ENCODE data around the gene SMARCE1. TPM values are rescaled to one million over a fixed set of nuclear protein-coding genes. Genes with fewer than 3 reads are reported as not detected.

Gene SMARCE1
- total RNA-seq = 100 to 1,000 TPM in 1 of 2 donors, 10 to 100 TPM in 1; 80.7 to 101 TPM
- long read RNA-seq, donor 1, full-length matches to known transcripts = 33 of 47 reads
- long read RNA-seq, donor 1, partial matches to known transcripts = 11 of 47 reads
- long read RNA-seq, donor 1, other reads (novel, unspliced or antisense) = 3 of 47 reads
- long read RNA-seq, donor 2, full-length matches to known transcripts = 73 of 89 reads
- long read RNA-seq, donor 2, partial matches to known transcripts = 9 of 89 reads
- long read RNA-seq, donor 2, other reads (novel, unspliced or antisense) = 7 of 89 reads

DNA sequence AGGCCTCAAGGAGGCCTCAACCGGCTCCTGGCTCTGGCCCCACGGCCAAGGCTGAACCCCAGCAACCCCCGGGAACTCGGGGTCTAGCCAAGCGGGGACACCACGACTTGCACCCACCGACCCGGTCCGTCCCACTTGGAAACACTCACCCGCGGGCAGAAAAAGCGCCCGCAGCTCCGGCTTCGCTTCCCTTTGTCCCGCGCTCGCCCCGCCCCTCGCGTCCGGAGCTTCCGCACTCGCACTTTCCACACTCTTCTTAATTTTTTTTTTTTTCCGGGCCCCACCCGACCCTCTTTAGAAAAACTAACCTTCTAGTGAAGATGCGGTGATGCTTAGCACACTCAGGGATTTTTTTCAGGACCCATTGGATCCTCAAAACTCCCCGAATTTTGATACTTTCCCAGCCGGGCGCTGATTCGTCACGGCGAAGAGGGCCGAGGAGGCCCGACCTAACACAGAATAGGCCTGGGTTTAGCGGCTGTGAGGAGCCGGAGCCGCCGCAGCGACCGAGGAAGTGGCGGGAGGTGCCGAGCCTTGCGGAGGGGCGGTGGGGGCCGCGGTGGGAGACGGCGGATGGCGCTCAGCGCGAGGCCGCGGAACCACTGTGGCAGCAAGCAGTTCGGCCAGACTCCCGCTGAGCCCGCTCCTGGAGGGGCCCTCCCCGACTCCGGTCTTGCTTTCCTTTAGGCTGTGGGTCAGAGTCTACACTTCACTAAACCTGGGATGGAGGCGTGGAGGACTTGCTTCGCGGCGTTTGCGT, at the start of gene SMARCE1:
TSS of gene SMARCE1 (minus strand) at position 195 of the 760 bp plus-strand sequence. CDS start 2,016 bp downstream, outside the sequence.
- DNase-seq (ENCODE audit: low spot score) = peak; percentile 91
- intact Hi-C loops (cut with DNase I) = no loop called here

DNA sequence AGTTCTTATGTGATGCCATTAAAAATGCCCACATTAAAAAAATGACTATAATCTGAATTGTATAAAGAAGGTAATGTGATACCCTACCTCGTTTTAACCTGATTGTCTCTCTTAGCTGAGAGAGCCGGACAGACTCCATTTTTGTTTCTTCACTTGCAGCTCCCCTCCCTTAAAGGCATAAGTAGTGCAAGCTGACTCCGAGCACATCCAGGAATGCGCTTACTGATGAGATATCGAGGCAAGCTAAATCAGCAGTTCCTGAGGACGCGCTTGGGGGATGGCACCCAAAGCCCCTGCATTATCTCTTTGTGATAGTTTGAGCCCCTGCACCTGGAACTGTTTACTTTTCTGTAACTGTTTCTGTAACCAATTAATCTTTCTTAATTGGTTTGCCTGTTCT, 49.7 kb upstream of the SMARCE1 start:
- no peak for DNase-seq (ENCODE audit: low spot score)

DNA sequence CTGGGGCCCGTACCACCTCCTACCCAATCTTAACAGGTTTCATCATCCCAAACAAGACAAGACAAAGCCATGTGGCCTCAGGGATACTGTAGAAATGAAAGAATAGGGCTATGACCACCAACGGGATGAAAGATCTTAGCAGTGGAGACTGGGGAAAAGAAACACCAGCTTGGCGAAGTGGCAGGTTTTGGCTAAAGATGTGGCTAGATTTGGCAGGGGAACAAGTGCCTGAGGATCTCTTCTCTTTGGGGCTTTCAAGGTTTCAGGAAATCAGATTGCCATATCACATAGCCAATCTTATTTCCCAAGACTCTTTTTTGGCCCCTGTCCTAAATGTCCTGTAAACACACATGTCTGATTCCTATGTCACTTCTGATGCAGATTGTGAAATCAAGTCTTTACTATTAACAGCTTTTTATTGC, 49.0 kb upstream of the SMARCE1 start:
- no peak for DNase-seq (ENCODE audit: low spot score)
- intact Hi-C loops (cut with DNase I) = no loop called here

More for the DNA sequence above, 49.7 kb upstream of the SMARCE1 start:
- intact Hi-C loops (cut with DNase I) = no loop called here

DNA sequence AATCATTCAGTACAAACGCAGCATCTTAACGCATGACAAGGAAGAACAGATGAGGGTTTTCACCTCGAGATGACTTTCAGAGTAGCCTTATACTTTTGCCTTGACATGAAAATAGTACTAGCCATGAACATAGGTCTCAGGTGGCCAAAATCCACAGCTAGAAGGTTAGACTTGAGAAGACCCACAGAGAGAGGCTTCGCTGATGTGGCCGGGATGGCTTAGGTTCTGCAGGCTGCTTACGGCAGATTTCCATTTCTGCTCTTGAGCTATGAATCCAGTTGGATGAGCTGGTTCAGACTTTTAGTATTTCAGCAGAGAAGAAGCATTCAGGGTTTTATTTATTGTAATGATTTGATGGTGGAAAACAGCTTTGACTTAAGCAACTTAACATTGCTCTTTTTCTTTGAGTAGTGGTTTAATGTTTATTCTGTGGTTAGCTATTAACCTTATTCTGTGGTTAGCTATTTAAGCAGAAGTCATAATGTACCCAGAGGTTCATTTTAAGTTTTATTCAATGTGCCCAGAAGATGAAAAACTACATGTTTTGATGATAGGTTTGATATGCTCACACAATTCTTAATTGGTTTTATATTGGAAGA, 48.4 kb upstream of the SMARCE1 start:
- no peak for DNase-seq (ENCODE audit: low spot score)
- intact Hi-C loops (cut with DNase I) = loop anchor here in 1 of 2 donors (1.0 kb wide), 1 partner anchor 45 kb away; no protein-coding TSS in a partner anchor

DNA sequence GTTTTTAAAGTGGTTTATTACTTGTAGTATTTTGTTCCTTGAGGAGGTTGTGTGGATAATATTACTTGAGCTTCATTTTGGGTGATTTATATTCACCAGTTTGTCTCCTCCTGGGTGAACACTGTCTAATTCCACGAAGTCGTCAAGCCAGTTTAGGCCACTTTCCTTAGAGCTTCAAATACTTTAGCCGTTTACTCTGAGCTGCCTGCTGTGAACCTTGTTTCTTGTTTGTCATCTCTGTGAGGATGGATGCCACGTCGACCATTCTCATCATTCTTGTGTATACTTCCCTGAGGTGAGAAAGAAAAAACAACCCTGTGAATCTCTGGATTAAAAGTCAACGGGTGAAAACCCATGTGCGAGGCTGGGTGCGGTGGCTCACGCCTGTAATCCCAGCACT, 47.0 kb upstream of the SMARCE1 start:
- intact Hi-C loops (cut with DNase I) = no loop called here

DNA sequence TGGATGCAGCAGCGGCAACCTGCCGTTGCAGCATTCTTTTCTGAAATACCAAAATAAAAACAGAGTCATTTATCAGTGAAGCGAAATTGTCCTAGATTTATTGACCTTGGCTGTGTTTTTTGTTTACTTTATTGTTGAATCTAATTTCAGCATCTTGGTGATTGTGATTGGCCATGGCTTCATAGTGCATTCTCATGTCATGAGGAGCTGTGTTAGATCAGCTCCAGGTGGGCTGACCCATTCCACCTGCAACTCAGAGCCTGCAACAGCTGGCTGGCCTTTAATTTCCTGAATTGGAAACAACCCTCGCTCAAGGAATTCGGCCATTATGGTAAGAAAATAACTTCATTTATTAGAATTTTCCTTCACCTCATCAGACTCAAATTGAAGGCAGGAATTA, 39.5 kb upstream of the SMARCE1 start:
- intact Hi-C loops (cut with DNase I) = no loop called here
- no peak for DNase-seq (ENCODE audit: low spot score)

More for the DNA sequence above, 47.0 kb upstream of the SMARCE1 start:
- DNase-seq (ENCODE audit: low spot score) = no peak

DNA sequence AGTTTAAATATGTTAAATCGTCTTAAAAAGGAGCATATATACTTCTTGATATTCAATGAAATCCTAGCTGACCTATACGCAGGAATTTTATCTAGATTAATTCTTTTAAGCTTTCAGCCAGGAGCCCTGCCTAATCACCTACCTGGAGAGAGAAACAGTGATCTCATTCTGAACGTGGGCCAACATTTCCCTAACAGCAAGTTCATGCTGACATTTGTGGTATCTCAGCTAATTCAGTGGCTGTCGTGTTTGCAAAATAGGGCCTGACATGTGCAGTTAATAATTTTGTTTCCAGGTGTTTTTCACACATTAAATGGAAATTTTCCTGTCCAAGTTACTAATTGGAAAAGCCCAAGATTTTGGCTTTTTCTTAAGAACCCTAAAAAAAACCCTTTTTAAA, 38.6 kb upstream of the SMARCE1 start:
- no peak for DNase-seq (ENCODE audit: low spot score)
- intact Hi-C loops (cut with DNase I) = no loop called here

DNA sequence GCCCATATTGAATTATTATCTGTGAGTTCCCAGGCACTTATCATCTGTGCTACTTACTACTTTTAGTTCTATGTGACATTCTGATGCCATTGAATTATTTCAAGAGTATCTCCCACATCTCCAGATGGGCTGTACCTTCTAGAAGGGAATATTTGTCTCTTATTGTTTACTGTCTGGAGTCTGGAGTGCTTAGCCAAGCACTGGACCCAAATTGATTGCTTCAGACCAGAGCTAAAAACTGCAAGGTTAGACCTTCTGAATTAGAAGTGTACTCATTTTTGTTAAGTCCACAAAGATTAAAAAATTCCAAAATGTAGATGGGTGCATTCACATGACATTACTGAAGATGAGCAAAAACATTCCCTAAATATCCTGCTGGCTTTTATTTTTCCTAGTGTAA, 33.4 kb upstream of the SMARCE1 start:
- no peak for DNase-seq (ENCODE audit: low spot score)
- intact Hi-C loops (cut with DNase I) = no loop called here

DNA sequence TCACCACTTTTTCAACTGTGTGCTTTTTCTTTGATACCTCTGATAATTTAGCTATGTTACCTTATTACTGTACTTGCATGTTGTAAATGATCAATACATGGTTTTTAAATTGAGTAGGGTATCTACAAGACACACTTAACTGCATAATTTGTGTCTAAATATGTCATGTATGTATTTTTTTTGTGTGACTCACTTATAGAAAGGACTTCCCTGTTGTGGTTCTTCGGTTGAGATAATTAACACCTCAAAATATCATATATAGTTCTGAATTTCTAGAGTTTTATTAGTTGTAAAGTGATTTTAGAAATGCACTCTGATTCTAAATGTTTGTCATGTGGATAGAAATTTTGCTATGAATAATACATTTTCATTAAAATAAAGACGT, 31.9 kb upstream of the SMARCE1 start:
- no peak for DNase-seq (ENCODE audit: low spot score)
- intact Hi-C loops (cut with DNase I) = no loop called here

DNA sequence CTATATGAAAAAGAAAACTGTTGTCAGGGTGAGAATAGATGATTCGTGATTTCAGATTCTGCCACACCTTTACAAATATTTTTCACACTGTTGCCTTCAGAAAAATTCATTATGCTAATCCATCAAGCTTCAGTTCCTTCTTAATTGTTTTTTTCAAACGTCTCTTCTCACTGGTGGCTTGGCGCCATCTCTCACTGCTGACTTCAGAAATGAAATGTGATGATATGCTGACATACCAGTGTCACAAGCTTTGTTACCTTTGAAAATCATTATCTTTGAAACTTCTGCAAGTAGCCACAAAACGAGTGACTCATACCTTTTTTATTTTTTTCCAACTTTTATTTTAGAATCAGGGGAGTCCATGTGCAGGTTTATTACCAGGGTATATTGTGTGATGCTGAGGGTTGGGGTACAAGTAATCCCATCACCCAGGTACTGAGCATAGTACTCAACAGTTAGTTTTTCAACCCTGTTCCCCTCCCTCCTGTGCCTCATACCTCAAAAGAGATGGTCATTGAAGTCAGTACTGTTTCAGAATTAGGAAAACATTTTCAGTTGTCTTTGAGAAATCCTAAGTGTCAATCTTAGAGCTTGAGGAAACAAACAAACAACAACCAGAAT, 31.4 kb upstream of the SMARCE1 start:
- intact Hi-C loops (cut with DNase I) = no loop called here

DNA sequence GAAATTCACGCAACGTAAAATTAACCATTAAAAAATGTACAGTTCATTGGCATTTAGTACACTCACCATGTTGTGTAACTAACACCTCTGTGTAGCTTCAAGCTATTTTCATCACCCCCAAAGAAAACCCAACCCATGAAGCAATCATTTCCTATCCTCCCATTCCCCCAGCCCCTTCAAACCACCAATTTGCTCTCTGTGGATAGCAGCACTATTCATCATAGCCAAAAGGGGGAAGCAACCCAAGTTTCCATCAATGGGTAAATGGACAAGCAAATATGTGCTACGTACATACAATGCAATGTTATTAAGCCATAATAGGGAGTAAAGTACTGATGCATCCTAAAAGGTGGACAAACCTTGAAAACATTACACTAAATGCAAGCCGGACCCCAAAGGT, 28.3 kb upstream of the SMARCE1 start:
- DNase-seq (ENCODE audit: low spot score) = no peak
- intact Hi-C loops (cut with DNase I) = no loop called here

More for the DNA sequence above, 31.4 kb upstream of the SMARCE1 start:
- DNase-seq (ENCODE audit: low spot score) = no peak

DNA sequence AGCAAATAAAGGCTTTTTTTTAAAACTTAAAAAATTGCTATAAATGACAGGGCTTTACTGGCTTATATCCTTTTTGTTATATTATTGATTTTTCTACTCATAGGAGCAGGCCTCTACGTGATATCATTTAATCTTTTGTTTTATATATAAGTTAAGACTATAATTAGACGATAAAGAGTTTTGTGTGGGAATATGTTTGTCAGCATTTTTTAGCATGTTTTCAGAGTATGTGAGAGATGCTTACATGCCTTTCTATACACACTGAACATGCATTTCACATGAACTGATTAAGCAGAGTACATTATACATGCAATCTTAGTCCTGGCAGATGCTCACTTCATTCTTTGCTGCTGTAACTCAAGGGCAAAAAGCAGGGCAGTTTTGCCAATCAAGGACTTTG, 25.0 kb upstream of the SMARCE1 start:
- DNase-seq (ENCODE audit: low spot score) = no peak
- intact Hi-C loops (cut with DNase I) = no loop called here

DNA sequence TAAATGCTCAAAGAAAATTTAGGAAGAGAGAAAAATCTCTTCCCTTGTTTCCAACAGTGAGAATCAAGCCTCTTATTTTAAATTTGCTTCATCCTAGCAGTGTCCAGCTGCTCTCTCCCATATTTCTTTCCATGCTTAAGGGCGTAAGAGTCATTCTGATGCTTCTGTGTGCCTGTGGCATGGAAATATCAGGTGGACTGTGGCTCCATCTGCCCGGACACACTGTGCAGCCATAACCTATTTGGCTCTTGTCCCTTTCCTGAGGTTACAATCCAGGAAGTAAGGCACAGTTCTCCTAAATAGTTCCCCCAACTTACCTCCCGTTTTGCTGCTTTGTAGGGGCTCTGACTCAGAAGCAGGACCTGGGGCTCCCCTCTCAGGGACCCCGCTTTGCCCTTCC, 23.7 kb upstream of the SMARCE1 start:
- no peak for DNase-seq (ENCODE audit: low spot score)
- intact Hi-C loops (cut with DNase I) = no loop called here

DNA sequence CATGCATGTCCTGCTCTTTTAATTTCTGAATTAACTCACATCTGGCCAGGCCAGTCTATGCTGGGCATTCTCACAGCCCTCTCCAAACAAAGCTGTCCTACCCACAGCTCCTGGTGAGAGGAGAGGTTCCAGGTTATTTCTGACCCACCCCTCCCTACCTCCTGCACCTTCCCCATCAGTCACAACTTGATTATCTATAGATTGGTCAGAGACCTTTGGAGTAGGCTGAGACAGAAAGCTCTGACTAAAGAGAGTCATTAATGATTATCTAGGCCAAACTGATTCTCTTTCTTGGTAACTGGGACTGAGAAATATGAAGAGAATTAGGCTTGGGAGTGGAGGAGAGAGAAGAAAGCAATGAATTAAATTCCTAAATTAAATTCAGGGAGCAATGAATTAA, 18.7 kb upstream of the SMARCE1 start:
- intact Hi-C loops (cut with DNase I) = loop anchor here in 1 of 2 donors (10.0 kb wide), 1 partner anchor 528 kb away; no protein-coding TSS in a partner anchor
- no peak for DNase-seq (ENCODE audit: low spot score)

DNA sequence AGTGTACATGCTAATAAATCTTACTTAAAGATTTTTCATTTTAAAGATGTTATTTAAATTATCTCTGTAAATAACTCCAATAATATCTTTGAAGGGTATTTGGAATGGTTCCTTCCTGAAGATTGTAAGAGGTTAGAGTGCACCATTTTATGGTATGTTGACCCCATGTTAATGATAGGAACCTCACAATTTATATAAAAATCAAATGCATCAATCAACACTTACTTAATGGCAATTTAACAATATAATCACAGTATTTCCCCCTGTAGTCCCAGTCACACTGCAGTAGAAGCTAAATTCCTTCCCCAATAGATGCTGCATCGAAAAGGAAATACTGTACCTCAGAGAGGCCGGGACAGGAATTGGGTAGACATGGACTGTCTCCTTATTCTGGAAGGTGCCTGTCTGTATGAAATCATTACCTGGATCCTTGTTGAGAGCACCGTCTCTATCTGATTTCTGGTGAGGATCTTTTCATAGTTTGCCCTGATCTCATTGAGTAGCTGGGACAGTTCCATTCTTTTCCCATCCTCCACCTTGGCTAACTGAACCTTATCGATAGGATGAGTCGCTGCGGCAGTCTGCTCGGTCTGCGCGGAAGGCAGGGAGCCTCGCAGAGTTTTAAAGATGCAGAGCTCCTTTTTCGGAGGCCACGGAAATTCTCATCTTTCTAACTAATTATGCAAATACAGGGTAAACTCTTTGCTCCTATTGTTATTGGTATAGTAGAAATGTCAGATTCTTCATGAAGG, 17.1 kb upstream of the SMARCE1 start, which contains the start of gene KRT222:
TSS of gene KRT222 (minus strand) at position 596 of the 752 bp plus-strand sequence. CDS start at position 518, 78 bp downstream.
- DNase-seq (ENCODE audit: low spot score) = no peak
- intact Hi-C loops (cut with DNase I) = loop anchor here in 1 of 2 donors (10.0 kb wide), 1 partner anchor 530 kb away; no protein-coding TSS in a partner anchor

DNA sequence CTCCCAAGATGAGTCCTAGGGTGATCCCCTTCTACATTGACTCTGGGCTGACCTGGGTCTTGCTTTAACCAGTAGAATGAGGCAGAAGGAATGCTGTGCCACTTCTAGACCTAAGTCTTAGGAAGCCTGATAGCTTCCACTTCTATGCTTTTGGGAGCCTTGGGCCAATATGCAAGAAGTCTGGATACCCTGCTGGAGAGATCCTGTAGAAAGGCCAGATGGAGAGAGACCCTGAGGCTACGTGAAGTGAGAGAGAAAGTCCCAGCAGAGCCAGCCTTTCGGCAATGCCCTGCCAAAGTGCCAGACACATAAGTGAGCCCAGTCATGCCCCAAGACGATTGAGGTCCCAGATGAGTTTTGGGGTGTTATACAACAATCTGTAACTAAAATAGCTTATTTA, 15.6 kb upstream of the SMARCE1 start:
- DNase-seq (ENCODE audit: low spot score) = no peak
- intact Hi-C loops (cut with DNase I) = loop anchor here in 1 of 2 donors (10.0 kb wide), 1 partner anchor 532 kb away; no protein-coding TSS in a partner anchor

DNA sequence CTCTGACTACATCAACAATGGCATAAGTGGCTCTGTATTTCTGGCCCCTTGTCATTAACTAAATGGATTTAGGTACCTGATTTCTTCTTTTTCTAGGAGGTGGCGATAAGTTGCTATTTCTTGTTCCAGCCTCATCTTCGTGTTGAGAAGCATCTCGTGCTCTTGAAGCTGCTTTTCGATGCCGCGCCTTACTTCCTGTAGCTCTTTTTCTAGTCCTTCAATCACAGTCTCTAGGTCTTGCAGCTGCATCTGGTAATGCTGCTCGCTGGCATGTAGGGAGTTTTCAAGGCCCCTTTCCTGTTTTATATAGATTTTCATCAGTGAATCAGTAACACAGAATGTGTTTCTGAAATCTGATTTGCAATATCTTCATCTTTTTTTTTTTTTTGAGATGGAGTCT, 12.3 kb upstream of the SMARCE1 start:
- intact Hi-C loops (cut with DNase I) = loop anchor here in 1 of 2 donors (10.0 kb wide), 1 partner anchor 535 kb away; no protein-coding TSS in a partner anchor
- no peak for DNase-seq (ENCODE audit: low spot score)

DNA sequence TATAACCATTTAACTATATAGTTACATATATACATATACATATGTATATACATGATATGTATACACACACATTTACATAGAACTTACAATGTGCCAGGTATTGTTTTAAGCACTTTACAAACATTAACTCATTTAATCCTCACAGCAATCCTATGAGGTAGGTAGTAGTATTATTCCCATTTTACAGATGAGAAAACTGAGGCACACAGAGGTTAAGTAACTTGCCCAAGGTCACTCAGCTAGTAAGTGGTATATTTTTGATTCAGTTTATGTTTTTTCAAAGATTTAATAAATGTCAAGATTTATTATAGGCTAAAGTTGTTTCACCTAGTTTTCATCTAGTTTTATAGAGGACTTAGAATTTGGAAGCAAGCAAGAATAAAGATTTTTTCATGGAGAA, 10.8 kb upstream of the SMARCE1 start:
- DNase-seq (ENCODE audit: low spot score) = no peak
- intact Hi-C loops (cut with DNase I) = no loop called here

DNA sequence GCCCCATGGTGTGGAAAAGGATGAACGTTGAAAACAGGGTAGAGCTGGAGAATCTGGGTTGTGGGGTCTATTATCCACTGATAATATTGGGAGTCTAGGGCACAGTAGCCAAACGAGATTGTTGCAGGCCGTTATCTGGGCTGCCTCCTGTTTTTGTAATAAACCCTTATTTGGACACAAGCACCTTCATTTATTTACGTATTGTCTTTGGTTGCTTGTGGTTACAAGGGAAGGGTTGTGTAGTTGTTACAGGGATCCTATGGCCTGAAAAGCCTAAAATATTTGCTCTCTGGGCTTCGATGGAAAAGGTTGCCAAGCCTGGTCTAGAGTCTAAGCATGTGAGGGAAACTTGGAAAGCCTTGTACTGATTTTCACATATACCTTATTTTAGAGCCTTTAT, 4.3 kb upstream of the SMARCE1 start:
- DNase-seq (ENCODE audit: low spot score) = no peak
- intact Hi-C loops (cut with DNase I) = no loop called here
